LoVo (cell line): ENCODE results near the gene TPCN2.

Experiments
- DNase-seq: peaks from one replicate; pipeline ENCODE4 v3.0.0-alpha.2; 2016; ENCODE audit warnings: low spot score

Gene TPCN2

DNA sequence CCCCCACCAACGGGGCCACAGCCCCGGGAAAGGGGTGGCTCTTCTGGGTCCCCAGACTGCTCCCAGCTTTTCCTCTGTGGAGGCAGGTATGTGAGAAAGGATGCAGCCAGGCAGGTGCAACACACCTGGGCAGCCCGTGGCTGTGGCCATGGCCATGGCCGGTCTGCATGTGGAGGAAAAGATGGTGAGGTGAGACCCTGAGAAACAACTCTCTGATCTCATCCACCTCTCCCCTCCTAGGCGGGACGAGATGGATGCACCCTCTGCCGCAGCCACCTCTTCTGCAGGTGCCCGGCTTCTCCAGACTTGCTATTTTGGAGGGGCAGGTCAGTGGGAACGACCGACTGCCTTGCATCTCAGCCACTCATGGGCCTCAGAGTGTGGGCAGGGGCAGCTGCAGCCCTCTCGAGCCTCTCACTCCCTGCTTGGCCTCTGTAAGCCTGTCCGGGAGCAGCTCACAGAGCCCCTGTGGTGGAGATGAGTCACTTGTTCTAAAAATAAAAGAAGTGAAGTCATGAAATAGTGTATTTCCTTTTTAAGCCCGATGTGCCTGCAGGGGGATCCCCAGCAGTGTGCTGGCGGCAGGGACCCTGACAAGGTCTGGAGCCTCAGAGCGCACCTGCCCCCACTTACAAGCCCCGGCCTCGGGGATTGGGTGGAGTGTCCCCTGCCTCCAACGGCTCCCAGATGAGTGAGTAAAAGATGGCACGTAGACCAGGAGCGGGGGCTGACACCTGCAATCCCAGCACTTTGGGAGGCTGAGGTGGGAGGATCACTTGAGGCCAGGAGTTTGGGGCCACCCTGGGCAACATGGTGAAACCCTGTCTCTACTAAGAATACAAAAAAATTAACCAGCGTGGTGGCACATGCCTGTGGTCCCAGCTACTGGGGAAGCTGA, 117.7 kb downstream of the TPCN2 start:
- DNase-seq: peak; percentile 55

DNA sequence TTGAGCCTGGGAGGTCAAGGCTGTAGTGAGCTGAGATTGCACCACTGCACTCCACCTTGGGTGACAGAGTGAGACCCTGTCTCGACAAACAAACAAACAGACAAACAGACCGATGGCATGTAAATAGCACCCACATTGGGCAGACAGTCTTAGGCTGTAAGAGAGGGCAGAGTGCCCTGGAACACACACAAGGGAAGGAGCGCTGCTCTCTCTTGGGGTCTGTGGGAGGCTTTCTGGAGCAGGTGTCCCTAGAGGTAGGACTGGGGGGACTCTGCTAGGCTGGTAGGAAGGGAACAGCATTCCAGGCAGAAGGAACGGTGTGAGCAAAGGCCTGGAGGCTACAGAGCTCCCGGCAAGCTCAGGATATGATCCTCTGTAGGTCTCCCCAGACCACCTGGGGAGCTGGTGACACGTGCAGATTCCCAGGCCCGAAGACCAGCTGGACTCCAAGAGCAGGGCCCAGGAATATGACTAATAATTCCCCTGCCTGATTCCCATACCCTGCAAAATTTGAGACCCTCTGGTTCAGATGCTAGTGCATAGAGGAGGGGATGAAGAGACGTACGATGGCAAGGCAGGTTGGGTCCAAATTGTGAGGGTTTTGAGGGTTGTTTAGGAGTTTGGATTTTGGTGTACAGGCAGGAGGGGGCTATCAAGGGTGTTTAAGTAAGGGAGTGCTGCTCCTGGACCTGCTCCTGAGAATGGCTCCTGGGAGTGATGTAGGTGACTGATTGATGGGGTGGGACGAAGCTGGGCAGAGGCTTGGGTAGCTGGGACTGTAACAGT, 118.6 kb downstream of the TPCN2 start:
- no peak for DNase-seq

DNA sequence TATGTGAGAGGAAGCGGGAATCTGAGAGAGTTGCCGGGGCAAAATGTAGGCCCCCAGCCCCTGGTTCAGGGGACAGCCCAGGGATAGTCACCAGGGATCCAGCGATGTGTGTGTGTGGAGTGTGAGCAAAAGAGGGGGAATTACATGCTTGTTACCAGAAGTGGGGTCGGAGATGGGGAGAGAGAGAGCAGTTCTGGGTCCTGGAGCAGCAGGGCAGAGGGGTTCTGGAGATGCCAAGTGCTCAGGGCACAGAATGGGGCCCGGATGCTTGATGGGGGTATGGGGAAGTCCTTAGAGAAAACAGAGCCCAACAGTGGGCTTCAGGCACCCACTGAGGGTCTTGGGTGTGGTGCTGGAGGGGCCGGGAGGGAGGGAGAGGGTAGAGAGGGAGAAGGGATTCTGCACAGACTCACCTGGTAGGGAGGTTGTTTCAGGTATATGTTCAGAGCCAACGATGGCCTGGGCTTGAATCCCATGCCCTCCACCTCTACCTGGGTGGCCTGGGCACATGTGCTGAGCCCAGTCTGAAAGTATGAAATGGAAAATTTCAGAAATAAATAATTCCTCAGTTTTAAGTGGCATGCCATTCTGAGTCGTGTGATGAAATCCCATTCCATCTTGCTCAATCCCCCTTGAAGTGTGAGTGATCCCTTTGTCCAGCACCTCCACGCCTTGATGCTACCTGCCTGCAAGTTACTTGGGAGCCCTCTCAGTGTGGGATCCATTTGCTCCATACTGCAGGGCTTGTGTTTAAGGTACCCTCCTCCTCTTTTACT, 119.4 kb downstream of the TPCN2 start:
- no peak for DNase-seq

DNA sequence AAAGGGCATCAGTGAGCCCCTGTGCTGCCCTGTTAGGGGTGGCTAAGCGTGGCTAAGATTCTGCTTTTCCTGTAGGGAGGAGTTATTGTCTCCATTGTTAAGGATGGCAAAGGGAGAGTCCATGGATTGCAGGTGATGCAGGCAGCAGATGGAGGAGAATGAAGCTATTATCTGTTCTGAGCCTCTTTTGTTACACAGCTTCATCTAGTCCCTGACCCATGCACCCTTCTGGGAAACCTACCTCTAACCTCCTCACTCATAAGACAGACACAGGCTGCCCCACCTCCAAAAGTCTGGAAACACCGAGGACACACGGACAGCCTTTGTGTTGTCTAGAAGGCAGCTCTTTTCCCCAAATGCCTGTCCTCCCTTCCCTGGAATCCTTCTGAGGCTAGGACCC, 120.7 kb downstream of the TPCN2 start:
- no peak for DNase-seq

DNA sequence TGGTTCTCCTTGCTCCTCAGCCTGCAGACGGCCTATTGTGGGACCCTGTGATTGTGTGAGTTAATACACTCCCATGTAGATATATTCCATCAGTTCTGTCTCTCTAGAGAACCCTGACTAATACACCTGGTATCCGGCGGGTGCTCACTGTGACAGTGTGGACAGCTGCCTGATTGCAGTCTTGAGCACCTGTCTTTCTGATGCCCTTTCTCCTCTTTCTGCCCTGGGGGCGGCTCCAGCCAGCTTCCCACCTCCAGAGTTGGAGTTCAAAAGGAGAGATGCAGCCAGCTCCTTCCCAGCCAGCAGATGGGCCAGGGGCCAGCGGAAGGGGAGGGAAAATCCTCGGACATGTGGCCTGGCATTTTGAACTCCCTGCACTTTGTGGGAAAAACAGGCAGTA, 122.0 kb downstream of the TPCN2 start:
- DNase-seq: no peak

DNA sequence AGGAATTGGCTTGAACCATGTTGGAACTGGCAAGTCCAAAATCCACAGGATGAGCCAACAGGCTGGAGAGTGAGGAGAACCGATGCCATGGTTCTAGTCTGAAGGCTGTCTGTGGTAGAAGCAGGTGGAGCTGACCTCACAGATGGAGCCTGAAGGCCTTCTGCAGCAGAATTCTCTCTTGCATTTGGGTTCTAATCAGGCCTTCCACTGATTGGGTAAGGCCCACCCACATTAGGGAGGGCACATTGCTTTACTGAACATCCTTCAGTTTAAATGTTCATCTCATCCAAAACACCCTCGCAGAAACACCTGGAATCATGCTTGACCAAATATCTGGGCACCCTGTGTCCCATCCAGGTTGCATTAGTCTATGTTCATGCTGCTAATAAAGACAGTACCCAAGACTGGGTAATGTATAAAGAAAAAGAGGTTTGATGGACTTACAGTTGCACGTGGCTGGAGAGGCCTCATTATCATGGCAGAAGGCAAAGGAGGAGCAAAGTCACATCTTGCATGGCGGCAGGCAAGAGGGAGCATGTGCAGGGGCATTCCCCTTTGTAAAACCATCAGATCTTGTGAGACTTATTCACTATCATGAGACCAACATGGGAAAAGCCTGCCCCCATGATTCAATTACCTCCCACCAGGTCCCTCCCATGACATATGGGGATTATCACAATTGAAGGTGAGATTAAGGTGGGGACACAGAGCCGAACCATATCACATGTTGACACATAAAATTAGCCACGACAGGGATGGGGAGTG, 122.9 kb downstream of the TPCN2 start:
- no peak for DNase-seq

DNA sequence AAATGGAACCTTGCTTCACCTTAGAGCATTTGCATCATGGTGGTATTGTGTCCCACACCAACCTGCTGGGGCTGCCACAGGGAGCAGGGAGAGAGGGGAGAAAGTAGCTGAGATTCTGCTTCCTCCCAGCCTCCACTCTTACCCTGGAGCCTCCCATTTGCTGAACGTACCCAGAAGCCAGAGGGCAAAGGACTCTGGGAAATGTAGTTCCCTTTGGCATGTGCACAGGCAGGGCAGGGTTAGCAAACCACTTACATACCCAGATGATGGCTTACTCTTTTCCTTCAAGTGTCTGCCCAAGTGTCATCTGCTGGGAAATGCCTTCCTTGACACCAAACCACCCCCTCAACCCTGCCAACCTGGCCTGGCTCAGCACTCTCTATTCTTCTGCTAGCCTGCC, 123.9 kb downstream of the TPCN2 start:
- DNase-seq: no peak

DNA sequence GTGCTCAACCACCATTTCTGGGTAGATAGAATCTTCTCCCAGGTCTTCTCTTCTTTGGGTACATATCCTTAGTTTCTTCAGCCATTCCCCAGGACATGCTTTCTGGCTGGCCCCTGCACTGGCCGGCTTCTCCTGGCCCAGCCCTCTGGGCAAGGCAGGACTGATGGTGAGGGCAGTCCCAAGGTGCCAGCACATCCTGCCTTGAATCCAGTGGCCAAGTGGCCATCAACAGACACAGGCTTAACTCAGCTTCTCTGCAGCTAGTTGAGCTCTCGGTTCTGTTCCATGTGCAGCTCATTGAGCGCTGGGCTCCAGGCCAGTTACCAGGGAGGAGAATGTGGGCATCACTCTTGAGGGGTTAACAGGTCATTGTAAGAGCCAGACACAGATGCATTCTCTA, 124.6 kb downstream of the TPCN2 start:
- DNase-seq: no peak

DNA sequence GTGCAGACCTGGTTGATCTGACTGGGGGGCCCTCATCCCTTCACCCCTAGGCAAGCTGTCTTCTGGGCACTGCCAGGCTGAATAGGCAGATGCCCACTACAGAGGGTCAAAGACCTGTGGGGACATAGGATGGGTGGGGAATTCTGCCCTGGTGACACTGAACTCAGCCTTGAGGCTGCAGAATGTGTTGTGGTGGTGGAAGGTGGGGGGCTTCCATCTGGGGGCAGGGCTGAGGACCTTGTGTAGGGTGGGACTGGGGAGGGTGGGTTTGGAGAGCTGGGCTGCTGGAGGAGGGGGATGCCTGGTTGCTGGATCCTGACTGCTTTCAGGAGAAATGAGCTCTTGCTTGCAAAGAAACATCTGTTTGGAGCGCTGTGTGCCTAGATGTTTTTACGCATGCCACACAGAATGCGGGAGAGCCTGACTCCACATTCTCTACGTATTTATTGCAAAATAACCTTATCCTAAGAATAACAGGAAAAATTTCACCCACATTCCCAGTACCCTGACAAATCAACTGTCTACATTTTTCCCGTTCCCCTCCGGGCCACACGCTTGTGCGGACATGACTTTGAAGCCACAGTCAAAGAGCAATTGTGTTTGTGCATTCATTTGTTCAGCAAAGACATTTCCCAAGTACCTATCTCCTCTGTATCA, 125.3 kb downstream of the TPCN2 start:
- no peak for DNase-seq

DNA sequence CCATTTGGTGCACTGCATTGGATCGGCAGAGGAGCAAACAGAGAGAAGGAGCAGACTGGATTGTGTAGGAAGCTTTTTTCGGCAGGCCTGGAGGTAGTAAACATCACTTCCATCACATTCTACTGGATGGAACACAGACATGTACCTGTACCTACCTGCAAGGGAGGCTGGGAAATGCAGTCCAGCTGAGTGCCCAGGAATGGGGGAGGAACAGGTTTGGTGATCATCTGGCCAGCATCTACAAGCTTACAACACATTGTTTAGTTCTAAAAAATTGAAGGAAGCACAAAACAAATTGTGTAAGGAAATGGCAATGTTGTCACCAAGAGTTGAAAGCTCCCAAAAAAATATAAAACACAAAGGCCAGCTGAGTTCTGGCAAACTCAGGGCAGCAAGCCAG, 126.1 kb downstream of the TPCN2 start:
- no peak for DNase-seq

DNA sequence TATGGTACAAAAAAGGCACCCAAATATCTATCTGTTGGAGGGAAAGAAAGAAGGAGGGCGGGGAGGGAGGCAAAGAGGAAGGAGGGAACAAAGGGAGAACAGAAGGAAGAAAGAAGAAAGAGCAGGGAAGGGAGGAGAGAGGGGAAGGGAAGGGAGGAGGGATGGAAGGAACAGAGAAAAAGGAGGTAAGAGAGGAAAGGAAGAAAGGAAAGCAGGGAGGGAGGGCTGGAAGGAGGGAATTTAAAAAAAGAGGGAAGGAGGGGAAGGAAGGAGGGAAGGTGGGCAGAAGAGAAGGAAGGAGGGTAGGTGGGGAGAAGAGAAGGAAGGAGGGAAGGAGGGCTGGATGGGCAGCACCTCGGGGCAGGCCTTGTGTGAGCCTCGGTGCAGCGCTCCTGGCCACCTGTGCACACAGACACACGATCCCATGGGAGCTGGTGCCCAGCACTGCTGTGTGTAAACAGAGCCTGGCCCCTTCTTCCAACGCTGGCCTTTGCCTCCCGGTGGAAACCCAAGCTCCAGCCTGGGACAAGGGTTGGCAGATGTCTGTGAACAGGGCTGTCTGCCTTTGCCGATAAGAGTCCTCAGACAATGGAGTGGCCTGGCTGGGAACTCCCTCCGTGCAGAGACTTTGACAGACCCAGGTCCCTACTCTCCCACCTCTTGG, 130.2 kb downstream of the TPCN2 start:
- no peak for DNase-seq

DNA sequence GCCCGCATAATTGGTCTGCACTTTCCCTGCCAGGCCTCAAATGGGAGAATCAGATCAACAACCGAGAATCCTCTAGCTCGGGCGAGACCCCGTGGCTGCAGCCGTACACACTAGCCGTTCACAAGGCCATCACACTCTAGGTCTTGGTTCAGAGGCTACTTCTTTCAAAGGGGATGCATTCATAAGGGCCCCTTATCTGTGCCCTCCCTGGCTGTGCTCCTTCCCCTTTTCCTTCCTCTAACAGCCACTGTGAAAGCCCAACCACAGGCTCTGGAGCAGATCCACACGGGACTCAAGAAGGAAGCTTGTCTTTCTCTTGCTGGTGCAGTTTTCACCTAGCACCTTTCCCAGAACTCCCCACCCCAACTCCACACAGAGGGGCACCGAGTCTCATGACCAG, 131.5 kb downstream of the TPCN2 start:
- DNase-seq: no peak

DNA sequence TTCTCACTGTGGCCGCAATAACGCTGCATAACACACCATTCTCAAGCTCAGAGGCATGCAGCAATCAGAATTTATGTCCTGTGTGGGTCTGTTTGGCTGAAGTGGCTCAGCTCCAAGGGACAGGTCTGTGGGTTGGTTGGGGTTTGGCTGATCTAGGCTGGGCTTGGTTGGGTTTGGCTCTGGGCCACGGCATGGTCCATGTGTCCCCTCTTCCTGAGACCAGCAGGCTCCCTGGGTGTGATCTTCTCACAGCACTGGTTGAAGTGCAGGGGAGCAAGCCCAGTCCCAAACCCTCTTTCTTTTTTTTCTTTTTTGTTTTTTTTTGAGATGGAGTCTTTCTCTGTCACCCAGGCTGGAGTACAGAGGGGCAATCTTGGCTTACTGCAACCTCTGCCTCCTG, 132.0 kb downstream of the TPCN2 start:
- no peak for DNase-seq

DNA sequence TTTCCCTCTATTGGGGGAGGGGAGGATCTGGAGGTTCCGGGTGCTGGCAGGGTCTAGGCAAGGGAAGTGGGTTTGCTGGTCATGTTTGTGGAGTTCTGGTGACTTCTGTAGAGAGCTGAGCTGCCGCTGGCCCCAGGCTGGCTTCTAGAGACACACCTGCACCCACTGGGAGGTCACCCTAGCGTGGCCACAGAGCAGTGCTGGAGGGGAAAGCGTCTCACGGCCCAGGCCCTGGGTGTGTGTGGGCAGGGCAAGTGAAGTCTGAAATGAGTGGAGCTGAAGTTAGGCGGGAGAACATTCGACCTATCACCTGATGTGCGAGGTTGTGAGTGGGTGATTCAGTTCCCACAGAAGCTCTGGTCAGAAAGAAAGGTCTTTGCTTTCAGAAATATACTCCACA, 134.9 kb downstream of the TPCN2 start:
- DNase-seq: no peak
